HepG2 (cell line): ENCODE measurements around the gene CHI3L1. TPM values are rescaled to one million over a fixed set of nuclear protein-coding genes. Genes with fewer than 3 reads are reported as not detected.
A peak's percentile ranks its signal among the peaks of the same experiment; 100 is the strongest.

Source experiments
- ATAC-seq: fragments of 200-7000 bp; cut with Tn5 transposase; 3 replicates; pipeline ENCODE4 v1.9.1; 2020; ENCODE audit warnings: mild to moderate bottlenecking, moderate library complexity
- BruUV-seq: library from RNA; stranded (reverse); fragments of 400-500 nt; replicated peaks from 2 replicates; lab custom pipeline; 2021; lab: Mats Ljungman, UMichigan
- CTCF ChIA-PET: fragments of 300-600 bp; formaldehyde crosslinking; extraction: SDS; loops from one replicate; lab custom pipeline; 2021; ENCODE audit warnings: low total read pairs, inconsistent platforms, low intra/inter-chr PET ratio; lab: Yijun Ruan, JAX
- POLR2A ChIA-PET: fragments of 350-600 bp; sonication (Branson Sonifier 250); formaldehyde crosslinking; loops from one replicate; lab custom pipeline; 2020; ENCODE audit warnings: antibody characterized with exemption, inconsistent platforms; lab: Yijun Ruan, JAX
- DNase-seq: peaks from one replicate; pipeline ENCODE4 v3.0.0-alpha.2; 2015; ENCODE audit warnings: low spot score
- FAIRE-seq: peaks from 3 replicates; lab custom pipeline; 2011; peaks lifted over from hg19 to GRCh38; lab: Jason Lieb, UNC
- H2AFZ ChIP-seq: one replicate; pipeline ENCODE4 v1.6.1; 2011; ENCODE audit warnings: low read length, inconsistent platforms
- H3K27ac ChIP-seq: fragments of 300-600 bp; 3 replicates; pipeline ENCODE4 v1.8.0; 2011; ENCODE audit warnings: mixed run types, mild to moderate bottlenecking, mixed read lengths, low read length, inconsistent platforms; ENCODE audit not compliant: insufficient read depth; ENCODE audit errors: extremely low read length
- H3K27me3 ChIP-seq, 2 experiments: fragments of 200-600 bp in 1 of 2; 2 replicates in 1 of 2; 3 replicates in 1 of 2; pipeline versions ENCODE4 v1.6.0 to v1.8.0; 2011; ENCODE audit warnings: low read length in 2 of 2, mild to moderate bottlenecking in 2 of 2, moderate library complexity in 2 of 2, inconsistent platforms in 1 of 2; ENCODE audit not compliant: insufficient read depth in 2 of 2, control insufficient read depth in 1 of 2
- H3K36me3 ChIP-seq, 2 experiments: fragments of 200-600 bp in 1 of 2; replicated peaks in 1 of 2; 2 replicates in 1 of 2; 3 replicates in 1 of 2; pipeline versions ENCODE4 v1.5.1 to v1.8.0; 2011; ENCODE audit warnings: low read length in 2 of 2, inconsistent platforms in 1 of 2; ENCODE audit not compliant: insufficient read depth in 2 of 2, control insufficient read depth in 1 of 2
- H3K4me1 ChIP-seq: 2 replicates; pipeline ENCODE4 v1.5.1; 2012; ENCODE audit warnings: low read length, inconsistent platforms; ENCODE audit not compliant: insufficient read depth
- H3K4me2 ChIP-seq: 2 replicates; pipeline ENCODE4 v1.6.0; 2011; ENCODE audit warnings: low read depth, low read length, inconsistent platforms
- H3K4me3 ChIP-seq, 3 experiments: fragments of 200-600 bp in 1 of 3; sonication (generic), shearing (Covaris generic) in 1 of 3; replicated peaks in 1 of 3; 2 replicates each; pipeline ENCODE4 v1.5.1; 2011 to 2016; ENCODE audit warnings: low read length in 3 of 3, inconsistent platforms in 2 of 3, low read depth in 2 of 3, mild to moderate bottlenecking in 2 of 3, control low read depth in 1 of 3, mixed read lengths in 1 of 3; ENCODE audit not compliant: insufficient read depth in 1 of 3
- H3K79me2 ChIP-seq: one replicate; pipeline ENCODE4 v1.6.1; 2011; ENCODE audit warnings: low read length, inconsistent platforms; ENCODE audit not compliant: insufficient read depth
- H3K9ac ChIP-seq: 2 replicates; pipeline ENCODE4 v1.6.0; 2011; ENCODE audit warnings: mild to moderate bottlenecking, low read depth, low read length, inconsistent platforms; ENCODE audit not compliant: insufficient read depth
- H3K9me3 ChIP-seq: 2 replicates; pipeline ENCODE4 v1.5.1; 2012; ENCODE audit warnings: mild to moderate bottlenecking, low read length
- H4K20me1 ChIP-seq: 2 replicates; pipeline ENCODE4 v1.6.0; 2011; ENCODE audit warnings: inconsistent platforms, mild to moderate bottlenecking, low read length, moderate library complexity; ENCODE audit not compliant: insufficient read depth
- GATAD1 ChIP-seq: IDR thresholded peaks from 2 replicates; pipeline ENCODE4 v1.6.1; 2016; ENCODE audit warnings: missing genetic modification reagents, missing compliant biosample characterization
- KDM5B ChIP-seq: sonication (generic); formaldehyde crosslinking; IDR thresholded peaks from 2 replicates; pipeline ENCODE4 v1.4.0; 2020; ENCODE audit warnings: missing genetic modification reagents, mild to moderate bottlenecking, borderline replicate concordance
- REPIN1 ChIP-seq: sonication (generic); formaldehyde crosslinking; IDR thresholded peaks from 2 replicates; pipeline ENCODE4 v1.8.0; 2022; ENCODE audit warnings: missing genetic modification reagents, low read depth, mild to moderate bottlenecking, borderline replicate concordance
- SALL1 ChIP-seq: sonication (generic); formaldehyde crosslinking; IDR thresholded peaks from 2 replicates; pipeline ENCODE4 v1.8.0; 2022; ENCODE audit warnings: mild to moderate bottlenecking, missing genetic modification reagents
- ZNF260 ChIP-seq: sonication (generic); formaldehyde crosslinking; IDR thresholded peaks from 2 replicates; pipeline ENCODE4 v1.4.0; 2020; ENCODE audit warnings: missing genetic modification reagents, low read depth, mild to moderate bottlenecking, borderline replicate concordance
- ZNF282 ChIP-seq: fragments of 450-650 bp; IDR thresholded peaks from 2 replicates; pipeline ENCODE4 v1.6.1; 2018; ENCODE audit not compliant: partially characterized antibody
- ZNF451 ChIP-seq: sonication (generic); formaldehyde crosslinking; IDR thresholded peaks from 2 replicates; pipeline ENCODE4 v1.5.0; 2020; ENCODE audit warnings: mild to moderate bottlenecking, missing genetic modification reagents
- ZNF629 ChIP-seq: sonication (generic); formaldehyde crosslinking; conservative IDR thresholded peaks from 2 replicates; pipeline ENCODE4 v1.5.0; 2020; ENCODE audit warnings: missing genetic modification reagents
- WGBS: methylation state at CpG from one replicate; pipeline ENCODE4 v1.1.6; 2017; ENCODE audit warnings: low lambda C conversion rate; 5-methylcytosine and 5-hydroxymethylcytosine counted together
- in situ Hi-C: cut with HindIII; loops from 2 replicates; pipeline ENCODE4 v1.10.0; 2017; ENCODE audit warnings: low pct_unique_long_range_greater_than_20kb; ENCODE audit not compliant: extremely low pct_ligation_motif_present
- intact Hi-C: fragments of 100-400 bp; cut with micrococcal nuclease; formaldehyde crosslinking; loops from one replicate; pipeline ENCODE4 v1.10.0; 2022; ENCODE audit not compliant: unreplicated experiment
- polyA plus RNA-seq, 8 experiments: library from polyadenylated mRNA; depleted of rRNA in 3 of 8; stranded (reverse) in 7 of 8; unstranded in 1 of 8; fragments of >200 nt; fragmentation: Illumina TruSeq in 4 of 8; extraction: Trizol in 4 of 8; gene quantifications; 2 replicates each; pipeline versions ENCODE4 v1.2.1 to v1.2.3, GENCODE V29; 2011 to 2016; ENCODE audit warnings: low read depth in 4 of 8, missing spikeins in 1 of 8, mixed read lengths in 1 of 8; ENCODE audit not compliant: insufficient read depth in 1 of 8
- total RNA-seq, 5 experiments: library from RNA; depleted of rRNA; stranded (reverse); fragments of >200 nt; fragmentation: Illumina TruSeq; extraction: Trizol; gene quantifications; 2 replicates each; pipeline ENCODE4 v1.2.3, GENCODE V29; 2016; ENCODE audit warnings: low read depth in 1 of 5
- TF ChIP-seq, protein P1 (sequence below): sonication (generic); formaldehyde crosslinking; IDR thresholded peaks from 2 replicates; pipeline ENCODE4 v1.9.0; 2022; ENCODE audit warnings: low read depth, missing genetic modification reagents
- TF ChIP-seq, protein P2 (sequence below): sonication (generic); formaldehyde crosslinking; IDR thresholded peaks from 2 replicates; pipeline ENCODE4 v1.4.0; 2020; ENCODE audit warnings: low read depth, missing genetic modification reagents
- TF ChIP-seq, protein P3 (sequence below): sonication (generic); formaldehyde crosslinking; IDR thresholded peaks from 2 replicates; pipeline ENCODE4 v1.4.0; 2020; ENCODE audit warnings: missing genetic modification reagents

Gene CHI3L1
- total and polyA plus RNA-seq, 2 of the 13 experiments (the other 11 are each of a cell fraction or from before 2014, with no cell fraction given) = 0.09 to 0.13 TPM

DNA sequence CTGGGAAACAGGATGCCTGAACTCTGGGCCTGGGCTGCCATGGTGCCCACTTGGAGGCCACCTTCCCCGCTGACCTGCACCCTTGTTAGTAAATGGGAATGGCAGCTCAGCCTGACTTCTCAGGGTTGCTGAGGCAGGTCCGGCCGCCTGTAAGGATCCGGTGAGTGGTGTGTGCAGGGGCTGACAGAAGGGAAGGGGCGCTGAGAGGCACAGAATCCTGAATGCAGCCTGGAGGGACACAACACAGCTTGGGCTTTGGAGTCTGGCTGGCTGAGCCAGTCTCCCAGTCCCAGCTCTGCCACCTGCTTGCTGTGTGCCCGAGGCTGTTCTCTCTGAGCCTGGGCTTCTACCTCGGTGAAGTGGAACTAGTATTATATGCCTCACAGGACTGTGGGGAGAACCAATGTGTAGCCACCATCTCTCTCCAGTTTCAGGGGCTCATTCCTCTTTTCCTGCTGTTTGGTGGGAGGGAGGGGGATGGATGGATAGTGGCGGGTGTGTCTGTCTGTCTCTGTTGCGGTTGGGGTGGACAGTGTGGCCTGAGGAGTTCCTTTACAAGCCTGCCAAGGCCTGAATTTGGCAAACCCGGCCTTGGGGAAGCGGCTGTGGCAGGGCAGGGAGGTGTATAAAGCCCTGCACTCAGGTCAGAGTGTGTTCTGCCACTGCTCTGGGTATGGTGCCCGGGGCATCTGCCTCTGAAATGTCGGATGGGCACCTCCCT lies 41.0 kb downstream of the CHI3L1 start (continued):
- TF ChIP-seq, protein P1, sequence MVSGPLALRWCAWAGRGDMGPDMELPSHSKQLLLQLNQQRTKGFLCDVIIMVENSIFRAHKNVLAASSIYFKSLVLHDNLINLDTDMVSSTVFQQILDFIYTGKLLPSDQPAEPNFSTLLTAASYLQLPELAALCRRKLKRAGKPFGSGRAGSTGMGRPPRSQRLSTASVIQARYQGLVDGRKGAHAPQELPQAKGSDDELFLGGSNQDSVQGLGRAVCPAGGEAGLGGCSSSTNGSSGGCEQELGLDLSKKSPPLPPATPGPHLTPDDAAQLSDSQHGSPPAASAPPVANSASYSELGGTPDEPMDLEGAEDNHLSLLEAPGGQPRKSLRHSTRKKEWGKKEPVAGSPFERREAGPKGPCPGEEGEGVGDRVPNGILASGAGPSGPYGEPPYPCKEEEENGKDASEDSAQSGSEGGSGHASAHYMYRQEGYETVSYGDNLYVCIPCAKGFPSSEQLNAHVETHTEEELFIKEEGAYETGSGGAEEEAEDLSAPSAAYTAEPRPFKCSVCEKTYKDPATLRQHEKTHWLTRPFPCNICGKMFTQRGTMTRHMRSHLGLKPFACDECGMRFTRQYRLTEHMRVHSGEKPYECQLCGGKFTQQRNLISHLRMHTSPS (CRISPR knock-in tag) = no peak
- TF ChIP-seq SALL1 (CRISPR knock-in tag) (no peak), KDM5B (no peak), ZNF260 (CRISPR knock-in tag) (no peak)
- TF ChIP-seq, protein P2, sequence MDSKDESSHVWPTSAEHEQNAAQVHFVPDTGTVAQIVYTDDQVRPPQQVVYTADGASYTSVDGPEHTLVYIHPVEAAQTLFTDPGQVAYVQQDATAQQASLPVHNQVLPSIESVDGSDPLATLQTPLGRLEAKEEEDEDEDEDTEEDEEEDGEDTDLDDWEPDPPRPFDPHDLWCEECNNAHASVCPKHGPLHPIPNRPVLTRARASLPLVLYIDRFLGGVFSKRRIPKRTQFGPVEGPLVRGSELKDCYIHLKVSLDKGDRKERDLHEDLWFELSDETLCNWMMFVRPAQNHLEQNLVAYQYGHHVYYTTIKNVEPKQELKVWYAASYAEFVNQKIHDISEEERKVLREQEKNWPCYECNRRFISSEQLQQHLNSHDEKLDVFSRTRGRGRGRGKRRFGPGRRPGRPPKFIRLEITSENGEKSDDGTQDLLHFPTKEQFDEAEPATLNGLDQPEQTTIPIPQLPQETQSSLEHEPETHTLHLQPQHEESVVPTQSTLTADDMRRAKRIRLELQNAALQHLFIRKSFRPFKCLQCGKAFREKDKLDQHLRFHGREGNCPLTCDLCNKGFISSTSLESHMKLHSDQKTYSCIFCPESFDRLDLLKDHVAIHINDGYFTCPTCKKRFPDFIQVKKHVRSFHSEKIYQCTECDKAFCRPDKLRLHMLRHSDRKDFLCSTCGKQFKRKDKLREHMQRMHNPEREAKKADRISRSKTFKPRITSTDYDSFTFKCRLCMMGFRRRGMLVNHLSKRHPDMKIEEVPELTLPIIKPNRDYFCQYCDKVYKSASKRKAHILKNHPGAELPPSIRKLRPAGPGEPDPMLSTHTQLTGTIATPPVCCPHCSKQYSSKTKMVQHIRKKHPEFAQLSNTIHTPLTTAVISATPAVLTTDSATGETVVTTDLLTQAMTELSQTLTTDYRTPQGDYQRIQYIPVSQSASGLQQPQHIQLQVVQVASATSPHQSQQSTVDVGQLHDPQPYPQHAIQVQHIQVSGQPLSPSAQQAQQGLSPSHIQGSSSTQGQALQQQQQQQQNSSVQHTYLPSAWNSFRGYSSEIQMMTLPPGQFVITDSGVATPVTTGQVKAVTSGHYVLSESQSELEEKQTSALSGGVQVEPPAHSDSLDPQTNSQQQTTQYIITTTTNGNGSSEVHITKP = no peak

DNA sequence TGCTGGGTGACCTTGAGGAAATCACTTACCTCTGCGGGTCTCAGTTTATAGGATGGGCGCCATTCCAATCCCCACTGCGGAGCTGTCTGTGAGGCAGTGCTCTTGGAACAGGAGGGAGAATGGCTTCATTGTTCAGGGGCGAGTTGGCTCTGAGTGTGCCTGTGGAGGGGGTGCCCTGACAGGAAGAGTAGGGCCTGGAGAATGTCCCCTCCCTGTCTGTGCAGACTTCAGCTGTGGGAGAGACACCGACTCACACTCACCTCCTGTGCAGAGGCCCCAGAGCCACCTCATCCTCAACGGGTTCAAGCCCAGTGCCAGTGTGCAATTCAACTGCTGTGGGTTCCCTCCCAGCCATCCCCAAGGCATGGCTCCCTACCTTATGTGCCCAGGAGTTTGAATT lies 41.8 kb downstream of the CHI3L1 start:
- Histone ChIP-seq H3K36me3 (no peaks in the 10 kb centered on the region), H3K79me2 (no peaks in the 10 kb centered on the region), H3K27me3 (peaks cover 2 to 12% of the 10 kb centered on the region in 2 experiments; a peak in 4 of 5 replicates), H3K4me1 (0 out of 2 replicates have a peak, but pooled peaks cover 6% of the 10 kb centered on the region), H3K4me2 (no peak overlapping the region), H2AFZ (no peak overlapping the region), H3K4me3 (no peak overlapping the region), H4K20me1 (no peaks in the 10 kb centered on the region), H3K9ac (no peak overlapping the region), H3K27ac (no peak overlapping the region), H3K9me3 (no peaks in the 10 kb centered on the region)
- DNase-seq = peak; percentile 6
- BruUV-seq = no TSS peak
- FAIRE-seq = no peak
- in situ Hi-C loops = no loop called here
- ChIA-PET POLR2A (no interaction called here), CTCF (no interaction called here)
- intact Hi-C loops = no loop called here
- ATAC-seq = no peak; the same call in 2 of the 3 replicates
- 7% methylated on average over 2 of the region's 6 CpGs for WGBS
- TF ChIP-seq REPIN1 (CRISPR knock-in tag) (no peak), ZNF629 (no peak), GATAD1 (no peak), ZNF282 (no peak), ZNF451 (no peak)
- TF ChIP-seq, protein P3, sequence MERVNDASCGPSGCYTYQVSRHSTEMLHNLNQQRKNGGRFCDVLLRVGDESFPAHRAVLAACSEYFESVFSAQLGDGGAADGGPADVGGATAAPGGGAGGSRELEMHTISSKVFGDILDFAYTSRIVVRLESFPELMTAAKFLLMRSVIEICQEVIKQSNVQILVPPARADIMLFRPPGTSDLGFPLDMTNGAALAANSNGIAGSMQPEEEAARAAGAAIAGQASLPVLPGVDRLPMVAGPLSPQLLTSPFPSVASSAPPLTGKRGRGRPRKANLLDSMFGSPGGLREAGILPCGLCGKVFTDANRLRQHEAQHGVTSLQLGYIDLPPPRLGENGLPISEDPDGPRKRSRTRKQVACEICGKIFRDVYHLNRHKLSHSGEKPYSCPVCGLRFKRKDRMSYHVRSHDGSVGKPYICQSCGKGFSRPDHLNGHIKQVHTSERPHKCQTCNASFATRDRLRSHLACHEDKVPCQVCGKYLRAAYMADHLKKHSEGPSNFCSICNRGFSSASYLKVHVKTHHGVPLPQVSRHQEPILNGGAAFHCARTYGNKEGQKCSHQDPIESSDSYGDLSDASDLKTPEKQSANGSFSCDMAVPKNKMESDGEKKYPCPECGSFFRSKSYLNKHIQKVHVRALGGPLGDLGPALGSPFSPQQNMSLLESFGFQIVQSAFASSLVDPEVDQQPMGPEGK (CRISPR knock-in tag) = 0 out of 2 replicates have a peak, but pooled peaks have one; percentile 33
